Brain microvascular endothelial cell (primary cell): Measurements from ENCODE around the gene LEMD1.

Experiments used
- DNase-seq: peaks from one replicate; pipeline ENCODE4 v3.0.0-alpha.2; 2020
- H3K27ac ChIP-seq: fragments of 250-450 bp; sonication (Bioruptor Pico); 2 replicates; pipeline ENCODE4 v1.5.1; 2020; ENCODE audit warnings: mild to moderate bottlenecking, moderate library complexity
- H3K27me3 ChIP-seq: fragments of 250-450 bp; sonication (Bioruptor Pico); replicated peaks from 2 replicates; pipeline ENCODE4 v1.5.1; 2020; ENCODE audit warnings: mild to moderate bottlenecking
- H3K36me3 ChIP-seq: fragments of 250-450 bp; sonication (Bioruptor Pico); replicated peaks from 2 replicates; pipeline ENCODE4 v1.5.1; 2020; ENCODE audit warnings: mild to moderate bottlenecking
- H3K4me3 ChIP-seq: 2 replicates; pipeline ENCODE4 v1.5.1; 2011; ENCODE audit warnings: low read depth, mild to moderate bottlenecking, control low read depth, low read length, moderate library complexity
- CTCF ChIP-seq: IDR thresholded peaks from 2 replicates; pipeline ENCODE4 v1.5.1; 2011; ENCODE audit warnings: low read depth, mild to moderate bottlenecking, moderate library complexity, low read length, control low read depth, inconsistent platforms; ENCODE audit errors: missing control alignments
- in situ Hi-C: cut with HindIII; loops from 2 replicates; pipeline ENCODE4 v1.10.0; 2017; ENCODE audit warnings: low sequenced_read_pairs, low pct_ligation_motif_present

LEMD1 gene

DNA sequence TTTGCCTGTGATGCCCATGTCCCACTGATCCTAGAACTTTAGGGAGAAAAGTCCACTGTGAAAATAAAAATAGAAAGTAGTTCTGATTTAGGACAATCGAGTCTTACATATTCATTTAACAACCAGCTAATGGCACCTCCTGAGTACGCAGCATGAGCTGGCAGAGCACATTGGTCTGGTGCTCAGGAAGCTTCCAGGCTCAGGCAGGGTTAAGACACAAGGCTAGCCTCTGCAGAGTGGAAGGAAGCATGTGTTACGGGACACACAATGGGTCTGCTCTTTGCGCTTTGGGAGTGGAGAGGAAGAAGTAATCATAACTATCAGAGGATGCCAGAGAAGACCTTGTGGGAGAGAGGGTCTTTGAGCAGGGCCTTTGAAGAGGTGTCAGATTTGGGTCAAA, 61.0 kb downstream of the LEMD1 start:
- TF ChIP-seq CTCF: no peak

DNA sequence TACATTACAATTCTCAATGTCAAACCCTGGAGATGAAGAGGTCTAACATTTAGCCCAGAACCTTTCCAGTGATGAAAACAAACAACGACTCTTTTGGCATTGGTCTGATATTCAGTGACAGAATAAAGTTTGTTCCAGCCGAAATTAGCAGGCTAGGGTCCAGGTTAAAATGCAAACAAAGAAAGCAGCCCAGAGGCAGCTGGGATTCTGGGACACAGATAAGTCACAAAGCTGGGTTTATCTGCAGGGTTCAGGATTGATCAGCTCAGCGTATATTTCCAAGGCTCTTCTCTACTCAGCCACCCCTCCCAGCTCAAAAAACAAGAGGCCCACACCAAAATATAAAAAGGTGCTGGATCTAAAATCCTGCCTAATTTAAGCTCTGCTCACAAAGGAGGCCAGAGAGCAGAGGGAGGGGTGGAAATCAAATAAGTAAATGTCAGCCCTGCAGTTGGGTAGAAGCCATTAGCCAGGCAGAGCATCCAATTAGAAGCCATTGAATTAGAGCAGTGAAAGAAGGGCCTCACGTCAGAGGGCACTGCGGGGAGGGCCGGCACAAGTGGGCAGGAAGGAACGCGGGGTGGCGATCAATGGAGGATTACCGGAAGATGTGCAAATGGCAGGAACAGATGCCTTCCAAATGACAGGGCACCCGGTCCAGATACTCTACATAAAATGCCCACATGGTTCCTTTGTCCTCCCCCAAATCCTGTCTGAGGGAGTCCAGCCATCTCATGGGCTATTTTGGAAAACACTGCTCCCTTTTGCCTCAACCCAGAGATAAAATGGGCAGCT, 61.9 kb downstream of the LEMD1 start:
- Histone ChIP-seq H3K4me3 (no peak overlapping the region), H3K27ac (no peak overlapping the region), H3K27me3 (peaks cover 12% of the 10 kb centered on the region), H3K36me3 (no peaks in the 10 kb centered on the region)
- in situ Hi-C loops: no loop called here
- TF ChIP-seq CTCF: no peak
- no peak for DNase-seq

More for the DNA sequence above, 61.0 kb downstream of the LEMD1 start:
- in situ Hi-C loops: no loop called here
- DNase-seq: no peak
- H3K27me3 ChIP-seq: peaks cover 12% of the 10 kb centered on the region
- H3K36me3 ChIP-seq: no peaks in the 10 kb centered on the region
- no peak overlapping the region for H3K4me3 ChIP-seq
- H3K27ac ChIP-seq: no peak overlapping the region

DNA sequence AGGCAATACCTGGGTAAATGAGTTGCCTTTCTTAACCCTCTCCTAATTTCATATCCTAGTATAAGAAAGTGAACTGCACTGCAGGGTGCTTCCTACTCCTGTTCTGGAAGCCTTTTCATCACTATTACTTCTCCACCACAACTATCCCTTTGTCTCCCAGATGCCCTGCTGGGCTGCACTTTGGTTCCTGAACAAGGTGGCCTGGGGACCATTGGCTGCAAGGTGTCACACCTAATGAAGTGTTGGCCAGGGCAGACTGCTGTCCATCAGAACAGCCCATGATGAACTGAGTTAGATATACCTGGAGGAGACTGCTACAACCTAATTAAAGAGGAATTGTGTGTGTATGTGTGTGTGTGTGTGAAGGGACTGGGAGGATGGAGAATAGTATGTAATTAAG, 63.3 kb downstream of the LEMD1 start:
- in situ Hi-C loops: no loop called here
- no peak for TF ChIP-seq CTCF
- H3K36me3 ChIP-seq: no peaks in the 10 kb centered on the region
- DNase-seq: no peak
- no peak overlapping the region for H3K27ac ChIP-seq
- peaks cover 12% of the 10 kb centered on the region for H3K27me3 ChIP-seq
- H3K4me3 ChIP-seq: no peak overlapping the region

- H3K27ac ChIP-seq: no peak overlapping the region
- peaks cover 12% of the 10 kb centered on the region for H3K27me3 ChIP-seq
- no peak for DNase-seq
- in situ Hi-C loops: no loop called here
- no peak for TF ChIP-seq CTCF
- no peaks in the 10 kb centered on the region for H3K36me3 ChIP-seq
- no peak overlapping the region for H3K4me3 ChIP-seq
Measured at GRCh38 chr1:205357567-205357966, 64.3 kb downstream of the LEMD1 start.

DNA sequence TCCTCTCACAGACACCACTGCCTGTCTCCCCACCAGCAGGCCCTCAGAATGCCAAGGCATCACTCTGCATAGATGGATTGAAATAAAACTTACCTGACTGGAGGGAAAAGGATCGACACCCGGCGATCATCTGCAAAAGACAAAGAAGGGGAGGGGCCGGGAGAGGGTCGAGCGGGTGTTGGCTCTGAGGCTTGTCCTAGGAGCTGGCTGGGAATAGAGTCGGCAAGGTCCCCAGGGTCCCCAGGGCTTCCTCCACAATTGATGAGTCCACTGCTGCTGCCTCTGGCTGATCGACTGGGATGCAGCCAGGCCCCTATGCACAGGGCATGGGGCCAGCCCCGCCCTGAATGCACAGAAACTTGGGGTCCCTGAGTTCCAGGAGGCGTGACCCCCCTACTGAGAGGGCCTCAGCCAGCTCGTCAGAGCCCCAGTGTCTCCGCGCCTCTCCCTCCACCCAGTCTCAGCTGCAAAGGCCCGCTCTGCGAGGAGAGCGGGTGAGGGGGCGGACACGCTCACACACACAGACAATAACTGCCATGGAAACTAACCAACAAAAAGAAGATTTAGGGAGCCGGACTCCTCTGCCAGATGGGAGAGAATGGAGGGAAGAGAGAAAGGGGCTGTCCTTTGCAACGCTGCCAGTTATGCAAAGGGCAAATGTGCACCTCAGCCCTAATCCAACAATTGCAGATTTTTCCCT, 65.3 kb downstream of the LEMD1 start, which contains the start of gene KLHDC8A:
KLHDC8A (minus strand) TSS at position 483 of the 700 bp plus-strand sequence. CDS start 13,318 bp downstream, outside the sequence.
- Histone ChIP-seq H3K27me3 (peaks cover 12% of the 10 kb centered on the region), H3K27ac (no peak within 1 kb of the TSS), H3K4me3 (peak within 1 kb of the TSS; percentile 26), H3K36me3 (no peaks in the 10 kb centered on the region)
- TF ChIP-seq CTCF: no peak
- DNase-seq: no peak
- in situ Hi-C loops: no loop called here

DNA sequence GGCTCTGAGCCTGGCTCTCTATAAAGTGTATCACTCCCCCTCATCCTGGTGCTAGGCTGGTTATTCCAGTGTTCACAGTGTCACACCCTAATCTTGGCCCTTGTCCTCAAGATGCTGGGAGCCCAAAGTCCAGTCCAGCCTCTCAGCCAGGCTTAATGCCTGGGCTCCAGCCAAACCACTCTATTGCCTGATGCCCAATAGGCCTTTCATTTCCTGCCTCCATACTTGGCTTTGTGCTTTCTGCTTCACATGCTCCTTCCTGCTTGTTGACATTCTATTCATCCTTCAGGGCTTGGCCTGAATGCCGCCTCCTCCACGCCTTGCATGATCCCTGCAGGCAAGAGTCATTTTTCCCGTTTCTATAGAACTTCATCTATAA, 66.8 kb downstream of the LEMD1 start:
- no peak for TF ChIP-seq CTCF
- no peaks in the 10 kb centered on the region for H3K36me3 ChIP-seq
- no peak for DNase-seq
- H3K4me3 ChIP-seq: no peak overlapping the region
- H3K27ac ChIP-seq: no peak overlapping the region
- H3K27me3 ChIP-seq: peaks cover 8% of the 10 kb centered on the region
- in situ Hi-C loops: no loop called here
